GM19438 (cell line): ENCODE data around the gene KMT2E.
A peak's percentile ranks its signal among the peaks of the same experiment; 100 is the strongest.

ENCODE experiments used
- ATAC-seq: cut with Tn5 transposase; IDR thresholded peaks from one replicate; pipeline ENCODE4 v1.9.1; 2021; ENCODE audit warnings: low read depth; ENCODE audit not compliant: unreplicated experiment

The KMT2E gene

GRCh38 chr7:105006367-105007136, 7.5 kb upstream of the KMT2E start:
- no peak for ATAC-seq

- no peak for ATAC-seq
Measured at GRCh38 chr7:105007298-105007697, 6.7 kb upstream of the KMT2E start.

- ATAC-seq = no peak
Measured at GRCh38 chr7:105009667-105010503, 4.1 kb upstream of the KMT2E start.

- ATAC-seq = no peak
Measured at GRCh38 chr7:105010504-105011130, 3.4 kb upstream of the KMT2E start.

GRCh38 chr7:105011141-105011830, 2.7 kb upstream of the KMT2E start:
- no peak for ATAC-seq

- no peak for ATAC-seq
Measured at GRCh38 chr7:105011831-105012502, 2.0 kb upstream of the KMT2E start.

- peak; percentile 69 for ATAC-seq
Measured at GRCh38 chr7:105012503-105013220, 1.3 kb upstream of the KMT2E start.

GRCh38 chr7:105013221-105013815, 687 bp upstream of the KMT2E start:
- peak; percentile 43 for ATAC-seq

- ATAC-seq = no peak
Measured at GRCh38 chr7:105014693-105015389, 836 bp downstream of the KMT2E start.

GRCh38 chr7:105015390-105015965, 1.5 kb downstream of the KMT2E start:
- no peak for ATAC-seq

GRCh38 chr7:105016068-105016708, 2.2 kb downstream of the KMT2E start:
- ATAC-seq = no peak

- no peak for ATAC-seq
Measured at GRCh38 chr7:105016709-105017656, 3.0 kb downstream of the KMT2E start.

- no peak for ATAC-seq
Measured at GRCh38 chr7:105017657-105018365, 3.8 kb downstream of the KMT2E start.

GRCh38 chr7:105019269-105019668, 5.3 kb downstream of the KMT2E start:
- ATAC-seq = no peak

- no peak for ATAC-seq
Measured at GRCh38 chr7:105020926-105021325, 6.9 kb downstream of the KMT2E start.

GRCh38 chr7:105021352-105021751, 7.3 kb downstream of the KMT2E start:
- ATAC-seq = no peak
